GM21367 (cell line): Measurements from ENCODE around the gene SLC22A6.

Experiments
- ATAC-seq: cut with Tn5 transposase; IDR thresholded peaks from one replicate; pipeline ENCODE4 v1.9.1; 2021; ENCODE audit not compliant: unreplicated experiment

Gene SLC22A6

DNA sequence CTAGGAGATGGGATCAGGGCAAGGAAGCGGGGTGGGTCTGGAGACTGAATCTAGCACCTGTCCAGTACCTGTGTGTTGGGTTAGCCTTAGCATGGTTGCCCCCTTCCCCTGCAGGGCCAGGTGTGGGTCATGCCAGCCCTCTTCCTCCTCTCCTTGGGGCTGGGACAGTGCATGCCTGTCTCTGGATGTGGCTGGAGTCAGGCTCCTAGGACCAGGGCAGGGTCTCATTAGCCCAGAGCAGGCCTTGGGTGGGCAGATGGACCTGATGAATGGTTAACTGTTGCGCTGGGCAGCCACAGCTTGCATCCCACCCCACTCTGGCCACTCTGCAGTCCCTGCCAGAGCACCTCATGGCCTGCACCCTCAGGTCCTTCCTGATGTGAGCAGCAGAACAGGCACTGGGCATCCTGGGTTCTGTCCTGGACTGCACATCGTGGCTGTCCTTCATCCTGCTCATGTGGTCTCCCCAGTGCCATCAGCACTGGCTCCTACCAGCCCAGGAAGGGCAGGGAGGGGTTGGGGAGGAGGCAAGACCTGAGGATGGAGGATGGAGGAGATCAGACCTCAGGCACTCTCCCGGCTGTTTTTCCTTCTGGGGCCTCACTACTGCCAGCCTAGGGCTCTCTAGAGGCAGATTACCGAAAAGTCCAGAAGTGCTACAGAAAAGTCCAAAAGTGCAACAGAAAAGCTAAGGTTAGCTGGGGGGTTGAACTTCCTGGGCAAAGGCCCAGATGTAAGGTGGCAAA is 50.8 kb downstream of the SLC22A6 start:
- no peak for ATAC-seq

- ATAC-seq, result no peak
These were observed 51.5 kb downstream of the SLC22A6 start for GRCh38 chr11:62933285-62933684.

DNA sequence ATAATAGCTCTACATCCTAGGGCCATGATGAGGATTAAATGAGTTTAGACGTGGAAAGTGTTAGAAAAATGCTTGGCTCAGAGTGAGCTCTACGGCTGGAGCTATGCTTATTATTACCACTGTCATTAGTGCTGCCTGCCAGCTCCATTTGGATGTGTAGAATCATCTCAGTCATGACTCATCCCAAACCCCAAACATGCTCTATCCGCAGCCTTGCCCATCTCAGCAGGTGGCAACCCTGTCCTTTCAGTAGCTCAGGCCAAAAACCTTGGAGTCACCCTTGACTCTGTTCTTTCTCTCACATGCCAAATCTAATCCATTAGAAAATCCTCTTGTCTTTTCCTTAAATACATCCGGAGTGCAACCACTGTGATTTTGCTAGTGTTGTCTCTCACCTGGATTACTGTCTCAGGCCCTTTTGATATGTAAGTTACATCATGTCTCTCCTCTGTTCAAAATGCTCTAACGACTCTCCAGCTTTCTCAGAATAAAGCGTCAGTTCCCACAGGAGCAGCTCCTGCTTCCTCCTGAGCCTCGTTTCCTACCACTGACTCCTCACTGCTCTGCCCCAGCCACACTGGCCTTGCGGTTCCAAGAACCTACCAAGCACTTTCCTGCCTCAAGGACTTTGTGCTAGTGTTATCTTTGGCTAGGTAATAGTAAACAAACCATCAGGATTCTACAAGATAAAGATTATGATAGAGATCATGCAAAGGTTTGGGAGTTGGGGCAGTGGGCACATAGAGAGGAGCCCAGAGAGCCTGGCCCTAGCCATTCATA is 53.1 kb downstream of the SLC22A6 start:
- no peak for ATAC-seq

- no peak for ATAC-seq
These were observed 54.1 kb downstream of the SLC22A6 start for GRCh38 chr11:62930666-62931065.

DNA sequence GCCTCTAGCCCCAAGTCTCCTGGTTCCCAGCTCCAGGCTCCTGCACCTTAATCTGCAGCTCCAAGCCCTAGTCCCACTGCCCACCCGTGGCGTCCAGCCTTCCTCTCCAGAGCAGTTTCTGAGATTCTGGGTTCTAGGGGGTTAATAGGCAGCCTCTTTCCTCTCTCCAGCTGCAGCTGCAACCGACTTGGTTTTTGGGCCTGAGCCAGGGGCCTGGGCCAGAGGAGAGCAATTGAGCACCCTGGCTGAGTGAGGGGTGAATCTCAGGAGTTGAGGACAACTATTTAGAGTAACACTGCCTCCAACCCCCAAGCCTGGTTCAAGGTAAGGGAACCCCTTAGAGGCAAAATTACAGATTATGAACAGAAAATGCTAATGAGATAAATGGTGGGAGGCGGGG is 54.6 kb downstream of the SLC22A6 start:
- no peak for ATAC-seq

- no peak for ATAC-seq
These were observed 56.8 kb downstream of the SLC22A6 start for GRCh38 chr11:62928011-62928410.

DNA sequence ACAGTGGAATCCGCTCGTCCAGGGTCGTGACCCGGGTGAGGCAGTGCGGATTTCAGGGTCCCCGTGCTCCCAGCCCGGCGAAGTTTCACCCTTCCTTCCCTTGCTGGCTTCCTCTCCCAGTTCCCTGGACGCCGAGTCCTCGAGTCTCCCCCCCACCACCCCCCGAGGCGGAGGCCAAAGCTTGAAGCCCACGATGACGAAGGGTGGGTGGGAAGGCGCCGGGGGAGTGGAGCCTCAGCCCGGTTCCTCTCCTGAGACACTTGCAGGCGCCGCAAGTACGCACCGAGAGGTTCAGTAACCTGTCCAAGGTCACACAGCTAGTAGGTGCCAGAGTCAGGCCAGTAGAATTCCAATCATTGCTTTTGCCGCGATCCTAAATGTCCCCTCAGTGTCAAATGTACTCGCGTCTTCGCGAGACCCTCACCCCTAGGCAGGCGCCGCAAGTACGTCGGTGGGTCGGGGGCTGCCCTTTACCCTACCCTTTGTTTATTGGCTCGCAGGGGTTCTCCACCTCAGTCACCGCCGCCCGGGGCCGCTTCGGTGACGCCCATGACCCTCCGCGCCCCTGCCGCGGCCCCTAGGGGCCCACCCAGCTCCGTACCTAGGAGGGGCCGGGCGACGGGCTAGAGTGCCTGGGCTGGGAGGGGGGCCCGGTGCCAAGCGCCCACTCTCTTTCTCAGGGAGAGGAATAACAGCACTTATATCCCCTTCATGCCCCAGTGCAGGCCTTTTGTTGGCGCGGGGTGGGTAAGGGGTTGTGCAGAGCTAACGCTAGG is 57.9 kb downstream of the SLC22A6 start:
- no peak for ATAC-seq
